K562 (cell line): Measurements from ENCODE around the gene PCSK6. TPM values are rescaled to one million over a fixed set of nuclear protein-coding genes. Genes with fewer than 3 reads are reported as not detected.

Experiments used
- ATAC-seq: fragments of 200-7000 bp; cut with Tn5 transposase; 3 replicates; pipeline ENCODE4 v1.9.1; 2020; ENCODE audit warnings: moderate library complexity
- BruUV-seq: library from RNA; stranded (reverse); fragments of 400-500 nt; replicated peaks from 2 replicates; lab custom pipeline; 2021; lab: Mats Ljungman, UMichigan
- CTCF ChIA-PET: fragments of 300-600 bp; formaldehyde crosslinking; extraction: SDS; loops from one replicate; lab custom pipeline; 2021; ENCODE audit warnings: low intra/inter-chr PET ratio; lab: Yijun Ruan, JAX
- POLR2A ChIA-PET: fragments of 300-600, 350-650 bp; sonication (Branson Sonifier 250); formaldehyde crosslinking; extraction: SDS; loops from one replicate; lab custom pipeline; 2021; ENCODE audit warnings: antibody characterized with exemption, inconsistent platforms; lab: Yijun Ruan, JAX
- DNase-seq, 4 experiments: peaks; one replicate each; pipeline versions ENCODE4 v3.0.0 to v3.0.0-alpha.2; 2011 to 2018; ENCODE audit warnings: low spot score in 3 of 4, mixed read lengths in 3 of 4; ENCODE audit errors: extremely low read depth in 1 of 4
- FAIRE-seq: peaks from 2 replicates; lab custom pipeline; 2011; peaks lifted over from hg19 to GRCh38; lab: Jason Lieb, UNC
- H2AFZ ChIP-seq: 2 replicates; pipeline ENCODE4 v1.6.0; 2011; ENCODE audit warnings: low read depth, low read length, control low read depth, inconsistent platforms
- H3K27ac ChIP-seq: fragments of 200-600 bp; 3 replicates; pipeline ENCODE4 v1.8.0; 2011; ENCODE audit warnings: low read depth, mild to moderate bottlenecking, control low read depth, inconsistent platforms, low read length, moderate library complexity, mixed read lengths; ENCODE audit errors: extremely low read depth
- H3K27me3 ChIP-seq, 2 experiments: fragments of 300-600 bp in 1 of 2; 2 replicates in 1 of 2; 3 replicates in 1 of 2; pipeline versions ENCODE4 v1.6.0 to v1.8.0; 2011; ENCODE audit warnings: inconsistent platforms in 2 of 2, low read length in 2 of 2, mild to moderate bottlenecking in 1 of 2, mixed read lengths in 1 of 2, moderate library complexity in 1 of 2; ENCODE audit not compliant: control insufficient read depth in 2 of 2, insufficient read depth in 2 of 2
- H3K36me3 ChIP-seq: fragments of 300-600 bp; 3 replicates; pipeline ENCODE4 v1.8.0; 2011; ENCODE audit warnings: mild to moderate bottlenecking, low read length, inconsistent platforms; ENCODE audit not compliant: control insufficient read depth, insufficient read depth
- H3K4me1 ChIP-seq, 2 experiments: fragments of 200-600 bp in 1 of 2; replicated peaks in 1 of 2; 2 replicates in 1 of 2; 3 replicates in 1 of 2; pipeline versions ENCODE4 v1.5.1 to v1.8.0; 2011; ENCODE audit warnings: inconsistent platforms in 2 of 2, low read length in 2 of 2, mild to moderate bottlenecking in 1 of 2, mixed read lengths in 1 of 2, moderate library complexity in 1 of 2; ENCODE audit not compliant: control insufficient read depth in 2 of 2, insufficient read depth in 2 of 2
- H3K4me2 ChIP-seq: 2 replicates; pipeline ENCODE4 v1.6.1; 2011; ENCODE audit warnings: low read length, control low read depth, inconsistent platforms, mixed read lengths; ENCODE audit not compliant: insufficient read depth
- H3K4me3 ChIP-seq: fragments of 200-600 bp; sonication (generic), shearing (Covaris generic); 2 replicates; pipeline ENCODE4 v1.5.1; 2016; ENCODE audit warnings: control low read depth, inconsistent platforms
- H3K79me2 ChIP-seq: fragments of 200-600 bp; 3 replicates; pipeline ENCODE4 v1.8.0; 2011; ENCODE audit warnings: low read length, inconsistent platforms; ENCODE audit not compliant: control insufficient read depth, insufficient read depth
- H3K9ac ChIP-seq, 2 experiments: 2 replicates each; pipeline versions ENCODE4 v1.6.0 to v1.6.1; 2011; ENCODE audit warnings: low read depth in 2 of 2, low read length in 2 of 2, control low read depth in 1 of 2, inconsistent platforms in 1 of 2, mild to moderate bottlenecking in 1 of 2, mixed read lengths in 1 of 2; ENCODE audit not compliant: insufficient read depth in 1 of 2
- H3K9me1 ChIP-seq: one replicate; pipeline ENCODE4 v1.6.0; 2011; ENCODE audit warnings: inconsistent platforms, mild to moderate bottlenecking, low read length, moderate library complexity; ENCODE audit not compliant: control insufficient read depth, insufficient read depth
- H3K9me3 ChIP-seq: replicated peaks from 2 replicates; pipeline ENCODE4 v1.5.1; 2011; ENCODE audit warnings: low read depth, low read length, inconsistent platforms; ENCODE audit not compliant: control insufficient read depth, insufficient read depth
- H4K20me1 ChIP-seq: replicated peaks from 2 replicates; pipeline ENCODE4 v1.6.1; 2011; ENCODE audit warnings: low read length, inconsistent platforms, mixed read lengths; ENCODE audit not compliant: control insufficient read depth, insufficient read depth
- CBX3 ChIP-seq, 2 experiments: IDR thresholded peaks; 1 replicate in 1 of 2; 2 replicates in 1 of 2; pipeline ENCODE4 v1.6.1; 2012; ENCODE audit warnings: inconsistent platforms in 2 of 2, low read length in 2 of 2, borderline replicate concordance in 1 of 2, control low read depth in 1 of 2
- PHTF2 ChIP-seq: fragments of 250-450 bp; sonication (Bioruptor Pico); IDR thresholded peaks from 2 replicates; pipeline ENCODE4 v1.5.0; 2021; ENCODE audit warnings: mild to moderate bottlenecking
- RAD21 ChIP-seq, 2 experiments: fragments of 250-450 bp in 1 of 2; fragments of 450-650 bp in 1 of 2; sonication (Bioruptor Pico) in 1 of 2; formaldehyde crosslinking in 1 of 2; IDR thresholded peaks in 1 of 2; conservative IDR thresholded peaks in 1 of 2; 2 replicates each; pipeline versions ENCODE4 v1.4.0 to v1.8.0; 2020 to 2022; ENCODE audit warnings: mild to moderate bottlenecking in 2 of 2, moderate library complexity in 1 of 2
- RBM25 ChIP-seq: fragments of 200-400 bp; formaldehyde crosslinking; IDR thresholded peaks from 2 replicates; pipeline ENCODE4 v1.6.1; 2018; ENCODE audit warnings: low read length, low read depth, moderate library complexity; ENCODE audit not compliant: severe bottlenecking
- WGBS: fragments of 100-300 bp; shearing (Covaris generic); methylation state at CpG from one replicate; pipeline ENCODE4 v1.1.6; 2016; ENCODE audit warnings: low coverage, mixed read lengths; ENCODE audit not compliant: insufficient coverage; ENCODE audit errors: missing lambda C conversion rate; 5-methylcytosine and 5-hydroxymethylcytosine counted together
- in situ Hi-C: fragments of 300-500 bp; cut with MboI; formaldehyde crosslinking; loops from 4 replicates; pipeline ENCODE4 v1.15.0; 2018; ENCODE audit warnings: inconsistent platforms, mixed read lengths
- intact Hi-C: fragments of 100-400 bp; cut with micrococcal nuclease; formaldehyde crosslinking; loops from 2 replicates; pipeline ENCODE4 v1.14.2; 2022
- polyA plus RNA-seq, 8 experiments: library from polyadenylated mRNA; depleted of rRNA in 4 of 8; stranded (reverse) in 5 of 8; unstranded in 3 of 8; fragments of >200 nt; fragmentation: Nextera tagmentation in 2 of 8; fragmentation: Illumina TruSeq in 1 of 8; extraction: Ambion mirVana in 2 of 8; extraction: Trizol in 1 of 8; gene quantifications; 2 replicates each; pipeline versions ENCODE4 v1.2.1 to v1.2.3, GENCODE V29; 2011 to 2014; ENCODE audit warnings: inconsistent platforms in 1 of 8, missing spikeins in 1 of 8
- total RNA-seq, 7 experiments: library from RNA; depleted of rRNA in 6 of 7; stranded (reverse); fragments of >200 nt in 6 of 7; fragmentation: Illumina TruSeq in 2 of 7; extraction: Trizol in 2 of 7; gene quantifications; 2 replicates each; pipeline versions ENCODE4 v1.2.1 to v1.2.3, GENCODE V29; 2011 to 2021; ENCODE audit warnings: low replicate concordance in 1 of 7
- TF ChIP-seq, protein P1 (sequence below), 3 experiments: IDR thresholded peaks in 2 of 3; conservative IDR thresholded peaks in 1 of 3; 2 replicates each; pipeline ENCODE4 v1.5.1; 2011 to 2012; ENCODE audit warnings: low read length in 3 of 3, mild to moderate bottlenecking in 3 of 3, control low read depth in 2 of 3, improper control_type of control experiment in 1 of 3, inconsistent platforms in 1 of 3, low read depth in 1 of 3, mixed read lengths in 1 of 3, moderate library complexity in 1 of 3; ENCODE audit not compliant: insufficient read depth in 2 of 3

Gene PCSK6
- total and polyA plus RNA-seq, 9 of the 15 experiments (the other 6 are each of a cell fraction or from before 2014, with no cell fraction given): 2.2 to 32.6 (median 14.5) TPM

DNA sequence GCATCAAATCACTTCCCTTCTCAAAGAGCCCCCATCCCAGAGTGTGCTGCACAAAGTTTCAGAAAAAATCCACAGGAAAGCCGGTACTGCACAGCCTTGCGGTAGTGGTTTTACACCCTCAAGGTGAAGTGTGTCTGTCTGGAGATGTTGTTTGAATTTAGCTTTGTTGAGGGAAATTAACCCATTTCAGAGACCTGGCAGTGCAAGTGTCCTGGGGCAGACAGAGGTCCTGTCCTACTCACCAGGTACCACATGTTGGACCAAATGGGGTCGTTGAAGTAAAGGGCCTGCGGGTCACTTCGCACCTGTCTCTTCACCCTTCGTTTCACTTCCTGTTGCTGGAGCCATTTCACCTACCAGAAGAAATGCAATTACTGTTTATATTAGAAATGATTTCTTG, 57.8 kb downstream of the PCSK6 start:
- peak; percentile 64 for TF ChIP-seq RBM25
- TF ChIP-seq PHTF2 (CRISPR knock-in tag): no peak
- TF ChIP-seq, all 486 proteins: peak for 1
- Histone ChIP-seq H3K4me2 (no peak overlapping the region), H3K36me3 (peaks cover 34% of the 10 kb centered on the region; the same call in 2 of the 3 replicates), H3K9ac (no peak overlapping the region), H3K4me1 (no peaks in the 10 kb centered on the region), H3K9me3 (no peaks in the 10 kb centered on the region), H3K9me1 (no peaks in the 10 kb centered on the region), H3K4me3 (no peak overlapping the region), H3K27me3 (peaks cover 0 to 14% of the 10 kb centered on the region in 2 experiments; a peak in 2 of 5 replicates), H2AFZ (no peak overlapping the region), H4K20me1 (no peaks in the 10 kb centered on the region), H3K79me2 (no peaks in the 10 kb centered on the region), H3K27ac (no peak overlapping the region)
- DNase-seq: no peak
- 61% methylated on average over 6 of the region's 6 CpGs for WGBS
- CTCF ChIA-PET: interaction anchor here (0.7 kb wide), 1 partner anchor 210 kb away, joined by 3 read pairs; no protein-coding TSS in a partner anchor
- BruUV-seq: no TSS peak
- no peak for ATAC-seq
- intact Hi-C loops (loop anchor here (10.0 kb wide), 1 partner anchor 213 kb away; no protein-coding TSS in a partner anchor), in situ Hi-C loops (no loop called here)
- POLR2A ChIA-PET: no interaction called here
- FAIRE-seq: no peak

DNA sequence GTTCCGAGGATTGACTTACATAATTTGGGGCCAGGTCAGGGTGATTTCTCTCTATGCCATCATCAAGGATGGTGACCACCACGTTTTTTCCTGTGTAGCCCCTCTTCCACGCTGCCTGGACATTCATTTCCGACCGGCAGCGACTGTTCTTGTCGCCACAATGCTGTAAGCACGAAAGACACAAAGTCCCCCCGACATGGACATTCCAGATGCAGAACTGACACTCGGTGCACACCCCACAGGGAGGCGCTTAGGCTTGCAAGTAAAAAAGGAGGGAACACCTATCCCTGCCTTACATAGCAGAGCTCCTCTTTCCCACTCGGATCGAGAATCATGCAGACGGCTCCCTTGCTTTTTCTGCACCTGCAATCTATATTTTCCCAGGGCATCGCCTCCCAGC, 58.2 kb downstream of the PCSK6 start:
- in situ Hi-C loops: no loop called here
- CTCF ChIA-PET: interaction anchor here (0.7 kb wide), 1 partner anchor 210 kb away, joined by 3 read pairs; no protein-coding TSS in a partner anchor
- Histone ChIP-seq H3K79me2 (no peaks in the 10 kb centered on the region), H3K36me3 (peaks cover 34% of the 10 kb centered on the region; the same call in 2 of the 3 replicates), H3K4me2 (no peak overlapping the region), H2AFZ (no peak overlapping the region)
- FAIRE-seq (no peak), ATAC-seq (no peak), DNase-seq (no peak)
- TF ChIP-seq, protein P1, sequence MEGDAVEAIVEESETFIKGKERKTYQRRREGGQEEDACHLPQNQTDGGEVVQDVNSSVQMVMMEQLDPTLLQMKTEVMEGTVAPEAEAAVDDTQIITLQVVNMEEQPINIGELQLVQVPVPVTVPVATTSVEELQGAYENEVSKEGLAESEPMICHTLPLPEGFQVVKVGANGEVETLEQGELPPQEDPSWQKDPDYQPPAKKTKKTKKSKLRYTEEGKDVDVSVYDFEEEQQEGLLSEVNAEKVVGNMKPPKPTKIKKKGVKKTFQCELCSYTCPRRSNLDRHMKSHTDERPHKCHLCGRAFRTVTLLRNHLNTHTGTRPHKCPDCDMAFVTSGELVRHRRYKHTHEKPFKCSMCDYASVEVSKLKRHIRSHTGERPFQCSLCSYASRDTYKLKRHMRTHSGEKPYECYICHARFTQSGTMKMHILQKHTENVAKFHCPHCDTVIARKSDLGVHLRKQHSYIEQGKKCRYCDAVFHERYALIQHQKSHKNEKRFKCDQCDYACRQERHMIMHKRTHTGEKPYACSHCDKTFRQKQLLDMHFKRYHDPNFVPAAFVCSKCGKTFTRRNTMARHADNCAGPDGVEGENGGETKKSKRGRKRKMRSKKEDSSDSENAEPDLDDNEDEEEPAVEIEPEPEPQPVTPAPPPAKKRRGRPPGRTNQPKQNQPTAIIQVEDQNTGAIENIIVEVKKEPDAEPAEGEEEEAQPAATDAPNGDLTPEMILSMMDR (IDR thresholded peaks at IDR 0.05 in 2 of 3, conservative IDR thresholded peaks at IDR 0.05 in 1 of 3; ENCODE audit: insufficient read depth in 2 of 3, low read depth in 1 of 3, low read length in 3 of 3): peak in 1 of 3 experiments; percentile 14; a peak in 1 of 6 replicates
- TF ChIP-seq RAD21 (CRISPR knock-in tag; conservative IDR thresholded peaks at IDR 0.05 in 1 of 2, IDR thresholded peaks at IDR 0.05 in 1 of 2) (peak in 1 of 2 experiments; percentile 27; a peak in 1 of 4 replicates), CBX3 (IDR thresholded peaks at IDR 0.05; ENCODE audit: borderline replicate concordance in 1 of 2, low read length in 2 of 2) (no peak)
- TF ChIP-seq, all 486 proteins: peak for 2
- H3K9me3 ChIP-seq: no peaks in the 10 kb centered on the region
- no peak overlapping the region for H3K9ac ChIP-seq
- H3K9me1 ChIP-seq: no peaks in the 10 kb centered on the region
- no peaks in the 10 kb centered on the region for H3K4me1 ChIP-seq
- WGBS: 55% methylated on average over 15 of the region's 15 CpGs
- POLR2A ChIA-PET: no interaction called here
- H3K4me3 ChIP-seq: no peak overlapping the region
- intact Hi-C loops: loop anchor here (10.0 kb wide), 1 partner anchor 214 kb away; no protein-coding TSS in a partner anchor
- BruUV-seq: no TSS peak
- no peak overlapping the region for H3K27ac ChIP-seq
- H3K27me3 ChIP-seq: peaks cover 0 to 14% of the 10 kb centered on the region in 2 experiments; a peak in 2 of 5 replicates
- no peaks in the 10 kb centered on the region for H4K20me1 ChIP-seq
